T-helper 17 cell (primary cell): ENCODE measurements around the gene PACRG. TPM values are rescaled to one million over a fixed set of nuclear protein-coding genes. Genes with fewer than 3 reads are reported as not detected.

Source experiments
- ATAC-seq: fragments of 150-1000 bp; cut with Tn5 transposase; 2 replicates; pipeline ENCODE4 v1.10.0; 2021; ENCODE audit warnings: mild to moderate bottlenecking, moderate library complexity
- DNase-seq, 3 donors: peaks; one replicate each; pipeline versions ENCODE4 v3.0.0 to v3.0.0-alpha.2; 2020 to 2021
- H3K9me3 ChIP-seq: one replicate; pipeline ENCODE4 v1.7.0; 2013; ENCODE audit warnings: low read length, mild to moderate bottlenecking; ENCODE audit not compliant: control insufficient read depth, poor library complexity, severe bottlenecking
- H3K27ac Mint-ChIP-seq: one replicate; pipeline ENCODE4 v1.8.0; 2022; ENCODE audit warnings: mild to moderate bottlenecking, moderate library complexity, mixed read lengths
- H3K27me3 Mint-ChIP-seq: one replicate; pipeline ENCODE4 v1.8.0; 2022; ENCODE audit warnings: mixed read lengths
- H3K36me3 Mint-ChIP-seq: one replicate; pipeline ENCODE4 v1.8.0; 2022; ENCODE audit warnings: low read depth, mixed read lengths
- H3K4me1 Mint-ChIP-seq: one replicate; pipeline ENCODE4 v1.8.0; 2022; ENCODE audit warnings: mild to moderate bottlenecking, mixed read lengths
- H3K4me3 Mint-ChIP-seq: one replicate; pipeline ENCODE4 v1.8.0; 2022; ENCODE audit warnings: mild to moderate bottlenecking, moderate library complexity, mixed read lengths
- total RNA-seq, 4 donors: library from RNA in 2 of 4; stranded (reverse) in 2 of 4; gene quantifications; one replicate each; pipeline ENCODE4 v1.2.3 and lab custom pipeline; 2022 to 2026

PACRG gene
- total RNA-seq, 2 donors from 2014 or later, result 1.6 to 2.0 TPM

DNA sequence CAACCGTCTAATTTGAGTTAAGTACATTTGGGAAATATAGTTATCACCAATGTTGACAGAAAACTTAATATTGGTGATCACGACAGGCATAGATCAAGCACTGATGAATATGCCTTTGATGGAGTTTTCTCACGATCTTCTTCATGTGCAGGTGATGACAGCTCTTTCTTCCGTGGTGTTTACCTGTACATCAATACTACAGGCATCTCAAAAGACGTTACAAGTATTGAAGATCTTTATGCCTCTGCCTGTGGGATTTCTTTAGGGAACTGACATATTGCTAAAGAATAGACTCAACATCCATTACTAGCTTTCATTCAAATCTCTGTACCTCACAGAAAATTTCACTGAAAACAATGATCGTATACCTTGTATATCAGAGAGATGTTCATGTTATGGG, 178.7 kb downstream of the PACRG start:
- H3K36me3 Mint-ChIP-seq, result no peaks in the 10 kb centered on the region
- DNase-seq (no peak), ATAC-seq (no peak)
- H3K4me1 Mint-ChIP-seq, result no peaks in the 10 kb centered on the region
- H3K27me3 Mint-ChIP-seq, result peaks cover 9% of the 10 kb centered on the region
- no peak overlapping the region for H3K27ac Mint-ChIP-seq
- no peak overlapping the region for H3K4me3 Mint-ChIP-seq
- no peaks in the 10 kb centered on the region for H3K9me3 ChIP-seq

DNA sequence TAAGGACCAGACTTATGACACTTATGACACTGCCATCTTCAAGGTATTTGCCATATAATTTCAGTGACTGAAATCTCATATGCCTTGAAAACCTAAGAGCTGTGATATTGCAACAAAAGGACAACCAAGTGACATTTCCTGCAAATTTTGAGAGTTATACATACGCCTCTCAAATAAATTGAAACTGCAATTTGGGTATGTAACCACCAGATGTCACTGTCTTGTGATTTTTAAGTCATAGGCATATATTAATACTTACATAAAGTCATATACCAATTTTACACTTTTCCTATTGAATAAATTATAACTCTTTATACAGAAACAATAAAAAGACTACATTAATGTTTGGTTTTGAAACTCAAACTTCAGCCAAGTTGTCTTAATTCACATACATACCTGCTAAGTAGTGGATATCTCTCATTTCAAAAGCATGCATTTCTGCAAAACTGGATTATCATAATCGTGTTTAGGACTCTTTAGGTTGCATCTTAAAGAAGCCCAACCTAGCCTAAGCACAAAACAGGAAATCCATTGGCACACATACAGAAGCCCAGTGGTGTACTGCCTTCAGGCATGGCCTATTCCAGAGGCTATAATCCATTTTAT, 180.2 kb downstream of the PACRG start:
- H3K36me3 Mint-ChIP-seq, result no peaks in the 10 kb centered on the region
- no peaks in the 10 kb centered on the region for H3K9me3 ChIP-seq
- ATAC-seq (no peak), DNase-seq (no peak)
- H3K4me3 Mint-ChIP-seq, result no peak overlapping the region
- no peaks in the 10 kb centered on the region for H3K4me1 Mint-ChIP-seq
- H3K27me3 Mint-ChIP-seq, result peaks cover 9% of the 10 kb centered on the region
- no peak overlapping the region for H3K27ac Mint-ChIP-seq

GRCh38 chr6:162913206-162913605, 185.4 kb downstream of the PACRG start:
- H3K36me3 Mint-ChIP-seq, result no peaks in the 10 kb centered on the region
- H3K4me3 Mint-ChIP-seq, result no peak overlapping the region
- no peaks in the 10 kb centered on the region for H3K27me3 Mint-ChIP-seq

GRCh38 chr6:162917506-162917905, 189.7 kb downstream of the PACRG start:
- no peaks in the 10 kb centered on the region for H3K36me3 Mint-ChIP-seq
- no peak for DNase-seq
- H3K27me3 Mint-ChIP-seq, result no peaks in the 10 kb centered on the region
- H3K4me3 Mint-ChIP-seq, result no peak overlapping the region
- ATAC-seq, result no peak
- H3K4me1 Mint-ChIP-seq, result no peaks in the 10 kb centered on the region
- no peak overlapping the region for H3K27ac Mint-ChIP-seq
- no peaks in the 10 kb centered on the region for H3K9me3 ChIP-seq

More at GRCh38 chr6:162913206-162913605, 185.4 kb downstream of the PACRG start:
- no peak for ATAC-seq
- no peaks in the 10 kb centered on the region for H3K4me1 Mint-ChIP-seq
- no peaks in the 10 kb centered on the region for H3K9me3 ChIP-seq
- no peak for DNase-seq
- no peak overlapping the region for H3K27ac Mint-ChIP-seq

- no peaks in the 10 kb centered on the region for H3K36me3 Mint-ChIP-seq
- ATAC-seq (no peak), DNase-seq (no peak)
- H3K27ac Mint-ChIP-seq, result no peak overlapping the region
- H3K9me3 ChIP-seq, result no peaks in the 10 kb centered on the region
- H3K4me1 Mint-ChIP-seq, result no peaks in the 10 kb centered on the region
- no peak overlapping the region for H3K4me3 Mint-ChIP-seq
- no peaks in the 10 kb centered on the region for H3K27me3 Mint-ChIP-seq
Measured at GRCh38 chr6:162921062-162921461, 193.3 kb downstream of the PACRG start.

DNA sequence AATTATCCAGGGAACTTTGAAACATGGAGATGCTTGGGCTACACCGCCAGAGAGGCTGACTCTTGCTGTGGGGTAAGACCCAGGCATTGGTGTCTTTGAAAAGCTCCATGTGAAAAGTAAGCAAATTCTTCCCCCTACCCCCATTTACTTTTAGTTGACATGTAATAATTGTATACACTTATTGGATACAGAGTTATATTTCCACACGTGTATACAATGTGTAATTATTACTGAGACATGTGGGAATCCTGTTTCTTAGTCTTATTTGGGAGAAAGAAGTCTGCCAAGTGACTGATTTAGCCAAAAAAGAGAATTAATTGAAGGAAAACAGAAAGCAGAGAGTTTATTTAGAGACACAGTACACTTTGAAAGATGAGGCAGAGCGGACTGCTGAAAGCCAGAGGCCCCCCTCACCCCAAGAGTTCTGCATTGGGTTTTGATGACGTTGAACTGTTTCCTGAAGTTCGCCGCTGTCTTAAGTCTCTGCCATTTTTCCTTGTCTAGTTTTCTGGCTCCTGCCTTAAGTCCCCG, 193.8 kb downstream of the PACRG start:
- DNase-seq, result no peak
- Mint-ChIP-seq H3K4me1 (no peaks in the 10 kb centered on the region), H3K4me3 (no peak overlapping the region), H3K36me3 (no peaks in the 10 kb centered on the region), H3K27ac (no peak overlapping the region), H3K27me3 (no peaks in the 10 kb centered on the region)
- no peak for ATAC-seq
- H3K9me3 ChIP-seq, result no peaks in the 10 kb centered on the region

DNA sequence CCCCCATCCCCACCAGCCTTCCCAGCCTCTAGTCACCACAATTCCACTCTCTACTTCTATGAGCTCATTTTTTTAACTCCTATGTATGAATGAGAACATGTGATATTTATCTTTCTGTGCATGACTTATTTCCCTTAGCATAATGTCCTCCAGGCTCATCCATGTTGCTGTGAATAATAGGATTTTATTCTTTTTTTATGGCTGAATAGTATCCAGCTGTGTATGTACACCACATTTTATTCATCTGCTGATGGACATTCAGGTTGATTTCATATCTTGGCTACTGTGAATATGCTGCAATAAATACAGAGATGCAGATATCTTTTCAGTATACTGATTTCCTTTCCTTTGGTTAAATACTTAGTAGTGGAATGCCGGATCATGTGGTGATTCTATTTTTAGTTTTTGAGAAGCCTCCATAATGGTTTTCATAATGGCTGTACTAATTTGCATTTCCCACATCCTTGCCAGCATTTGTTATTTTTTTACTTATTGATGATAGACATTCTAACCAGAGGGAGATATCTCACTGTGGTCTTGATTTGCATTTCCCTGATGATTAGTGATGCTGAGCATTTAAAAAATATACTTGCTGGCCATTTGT, 194.9 kb downstream of the PACRG start:
- no peak for DNase-seq
- ATAC-seq, result no peak
- no peaks in the 10 kb centered on the region for H3K27me3 Mint-ChIP-seq
- H3K36me3 Mint-ChIP-seq, result no peaks in the 10 kb centered on the region
- no peak overlapping the region for H3K27ac Mint-ChIP-seq
- H3K4me1 Mint-ChIP-seq, result no peaks in the 10 kb centered on the region
- H3K4me3 Mint-ChIP-seq, result no peak overlapping the region
- H3K9me3 ChIP-seq, result no peaks in the 10 kb centered on the region

- H3K27ac Mint-ChIP-seq, result no peak overlapping the region
- ATAC-seq, result no peak
- H3K4me3 Mint-ChIP-seq, result no peak overlapping the region
- no peaks in the 10 kb centered on the region for H3K9me3 ChIP-seq
- no peaks in the 10 kb centered on the region for H3K27me3 Mint-ChIP-seq
- H3K4me1 Mint-ChIP-seq, result no peaks in the 10 kb centered on the region
- DNase-seq, result no peak
- no peaks in the 10 kb centered on the region for H3K36me3 Mint-ChIP-seq
Measured at GRCh38 chr6:162934844-162935243, 207.1 kb downstream of the PACRG start.

GRCh38 chr6:162940426-162940825, 212.7 kb downstream of the PACRG start:
- no peak overlapping the region for H3K27ac Mint-ChIP-seq
- ATAC-seq, result no peak
- no peak for DNase-seq
- no peak overlapping the region for H3K4me3 Mint-ChIP-seq
- no peaks in the 10 kb centered on the region for H3K36me3 Mint-ChIP-seq
- H3K9me3 ChIP-seq, result peaks cover 7% of the 10 kb centered on the region
- H3K27me3 Mint-ChIP-seq, result no peaks in the 10 kb centered on the region
- no peaks in the 10 kb centered on the region for H3K4me1 Mint-ChIP-seq

DNA sequence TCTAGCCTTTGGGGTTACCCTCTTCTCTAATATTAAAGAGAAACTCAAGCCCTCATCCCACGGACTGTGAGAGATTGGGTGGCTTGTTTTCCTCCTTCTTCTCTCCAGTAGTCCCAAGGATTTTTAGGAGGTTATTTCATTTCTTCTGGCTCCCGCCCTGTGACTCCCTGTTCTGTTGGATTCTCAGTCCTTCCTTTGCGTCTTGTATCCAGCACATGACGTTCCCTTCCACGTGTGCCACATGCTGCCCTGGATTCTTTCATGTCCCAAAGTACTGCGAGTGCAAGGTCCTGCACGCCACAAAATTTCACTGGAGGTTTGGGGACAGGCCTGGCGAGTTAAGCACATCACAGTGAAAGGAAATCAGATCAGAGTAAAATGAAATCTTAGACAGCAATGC, 213.4 kb downstream of the PACRG start:
- Mint-ChIP-seq H3K4me1 (no peaks in the 10 kb centered on the region), H3K27me3 (no peaks in the 10 kb centered on the region), H3K27ac (no peak overlapping the region), H3K4me3 (no peak overlapping the region), H3K36me3 (no peaks in the 10 kb centered on the region)
- ATAC-seq (no peak), DNase-seq (no peak)
- peaks cover 7% of the 10 kb centered on the region for H3K9me3 ChIP-seq

DNA sequence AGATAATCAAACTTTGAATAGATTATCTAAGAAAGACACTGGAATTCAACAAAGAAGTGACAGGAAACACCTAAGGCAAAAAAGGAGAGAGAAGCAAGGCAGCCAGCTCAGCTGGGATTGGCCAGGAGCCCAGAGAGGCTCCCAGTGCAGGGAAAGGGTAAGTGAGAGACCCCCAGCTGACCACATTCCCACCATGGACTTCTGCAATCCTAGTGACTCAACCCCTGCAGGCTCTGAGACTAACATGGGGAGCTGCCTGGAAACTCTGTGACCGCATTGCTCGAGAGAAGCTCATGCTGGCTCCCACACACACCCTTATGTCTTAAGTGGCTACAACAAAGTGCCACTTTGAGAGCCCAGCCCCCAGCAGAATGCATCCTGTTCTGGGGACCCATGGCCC, 215.1 kb downstream of the PACRG start:
- H3K27me3 Mint-ChIP-seq, result no peaks in the 10 kb centered on the region
- ATAC-seq, result no peak
- H3K27ac Mint-ChIP-seq, result no peak overlapping the region
- H3K4me3 Mint-ChIP-seq, result no peak overlapping the region
- H3K36me3 Mint-ChIP-seq, result no peaks in the 10 kb centered on the region
- no peaks in the 10 kb centered on the region for H3K4me1 Mint-ChIP-seq
- no peak for DNase-seq
- H3K9me3 ChIP-seq, result peaks cover 7% of the 10 kb centered on the region

DNA sequence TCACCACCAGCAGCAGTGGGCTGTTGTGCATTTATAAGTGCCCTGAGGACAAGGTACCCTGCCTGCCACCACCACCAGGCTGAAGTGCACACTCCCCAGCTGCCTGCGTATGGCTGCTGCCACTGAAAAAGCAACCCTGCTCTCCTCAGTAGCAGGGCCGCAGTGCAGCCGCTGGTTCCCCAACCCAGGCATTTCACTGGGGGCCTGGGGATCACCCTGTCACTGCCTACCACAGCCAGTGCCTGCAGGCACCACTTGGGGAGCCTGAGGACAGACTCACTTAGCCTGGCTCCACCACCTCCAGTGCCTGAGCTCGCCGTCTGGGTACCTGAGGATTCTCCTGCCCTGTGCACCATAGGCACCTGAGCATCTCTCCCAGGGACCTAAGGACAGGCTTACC, 215.6 kb downstream of the PACRG start:
- DNase-seq (no peak), ATAC-seq (no peak)
- Mint-ChIP-seq H3K4me3 (no peak overlapping the region), H3K27ac (no peak overlapping the region), H3K36me3 (no peaks in the 10 kb centered on the region), H3K4me1 (no peaks in the 10 kb centered on the region), H3K27me3 (no peaks in the 10 kb centered on the region)
- peaks cover 7% of the 10 kb centered on the region for H3K9me3 ChIP-seq

GRCh38 chr6:162951164-162951743, 223.5 kb downstream of the PACRG start:
- no peak overlapping the region for H3K27ac Mint-ChIP-seq
- ATAC-seq (no peak), DNase-seq (no peak)
- H3K4me1 Mint-ChIP-seq, result no peaks in the 10 kb centered on the region
- H3K4me3 Mint-ChIP-seq, result no peak overlapping the region
- no peaks in the 10 kb centered on the region for H3K36me3 Mint-ChIP-seq
- H3K9me3 ChIP-seq, result no peaks in the 10 kb centered on the region
- H3K27me3 Mint-ChIP-seq, result no peaks in the 10 kb centered on the region

- H3K9me3 ChIP-seq, result no peaks in the 10 kb centered on the region
- H3K27ac Mint-ChIP-seq, result no peak overlapping the region
- ATAC-seq, result no peak
- DNase-seq, result no peak
- H3K4me1 Mint-ChIP-seq, result no peaks in the 10 kb centered on the region
- H3K36me3 Mint-ChIP-seq, result no peaks in the 10 kb centered on the region
- H3K27me3 Mint-ChIP-seq, result no peaks in the 10 kb centered on the region
- H3K4me3 Mint-ChIP-seq, result no peak overlapping the region
Measured at GRCh38 chr6:162952423-162952822, 224.6 kb downstream of the PACRG start.
